ENCODE results near the gene APOBR.
"Not testable (repeated sequence)": the region's sequence is repeated elsewhere in the genome, so short reads cannot be mapped to it uniquely, and the experiment has no call there.

APOBR gene

DNA sequence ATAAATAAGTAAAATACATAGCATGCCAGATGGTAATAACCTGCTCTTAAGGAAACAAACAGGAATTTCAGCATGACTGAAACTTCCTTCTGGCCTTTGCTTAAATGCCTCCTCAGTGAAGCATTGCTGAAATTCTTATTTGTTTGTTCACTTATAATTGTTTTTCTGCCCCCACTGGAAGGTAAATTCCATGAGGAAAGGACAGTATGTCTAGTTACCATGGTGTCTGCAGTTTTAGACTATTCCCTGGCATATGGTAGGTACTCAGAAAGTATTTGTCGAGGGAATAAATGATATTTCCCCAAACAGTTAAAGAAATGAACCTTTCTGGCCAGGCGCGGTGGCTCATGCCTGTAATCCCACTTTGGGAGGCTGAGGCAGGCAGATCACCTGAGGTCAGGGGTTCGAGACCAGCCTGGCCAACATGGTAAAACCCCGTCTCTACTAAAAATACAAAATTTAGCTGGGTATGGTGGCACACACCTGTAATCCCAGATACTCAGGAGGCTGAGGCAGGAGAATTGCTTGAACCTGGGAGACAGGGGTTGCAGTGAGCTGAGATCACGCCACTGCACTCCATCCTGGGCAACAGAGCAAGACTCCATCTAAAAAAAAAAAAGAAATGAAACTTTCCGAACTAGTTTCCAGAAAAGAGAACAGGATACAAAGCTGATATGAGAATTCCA, 32.8 kb downstream of the APOBR start:
- not testable (repeated sequence) for DNase-seq (ENCODE audit: low read depth in 2 of 3, low spot score in 2 of 3)

- DNase-seq (ENCODE audit: low read depth in 2 of 3, low spot score in 2 of 3) = no peak
Measured at GRCh38 chr16:28527985-28528384, 33.5 kb downstream of the APOBR start.

GRCh38 chr16:28528463-28528867, 34.0 kb downstream of the APOBR start:
- no peak for DNase-seq (ENCODE audit: low read depth in 2 of 3, low spot score in 2 of 3)

- no peak for DNase-seq (ENCODE audit: low read depth in 2 of 3, low spot score in 2 of 3)
Measured at GRCh38 chr16:28529124-28529523, 34.7 kb downstream of the APOBR start.

DNA sequence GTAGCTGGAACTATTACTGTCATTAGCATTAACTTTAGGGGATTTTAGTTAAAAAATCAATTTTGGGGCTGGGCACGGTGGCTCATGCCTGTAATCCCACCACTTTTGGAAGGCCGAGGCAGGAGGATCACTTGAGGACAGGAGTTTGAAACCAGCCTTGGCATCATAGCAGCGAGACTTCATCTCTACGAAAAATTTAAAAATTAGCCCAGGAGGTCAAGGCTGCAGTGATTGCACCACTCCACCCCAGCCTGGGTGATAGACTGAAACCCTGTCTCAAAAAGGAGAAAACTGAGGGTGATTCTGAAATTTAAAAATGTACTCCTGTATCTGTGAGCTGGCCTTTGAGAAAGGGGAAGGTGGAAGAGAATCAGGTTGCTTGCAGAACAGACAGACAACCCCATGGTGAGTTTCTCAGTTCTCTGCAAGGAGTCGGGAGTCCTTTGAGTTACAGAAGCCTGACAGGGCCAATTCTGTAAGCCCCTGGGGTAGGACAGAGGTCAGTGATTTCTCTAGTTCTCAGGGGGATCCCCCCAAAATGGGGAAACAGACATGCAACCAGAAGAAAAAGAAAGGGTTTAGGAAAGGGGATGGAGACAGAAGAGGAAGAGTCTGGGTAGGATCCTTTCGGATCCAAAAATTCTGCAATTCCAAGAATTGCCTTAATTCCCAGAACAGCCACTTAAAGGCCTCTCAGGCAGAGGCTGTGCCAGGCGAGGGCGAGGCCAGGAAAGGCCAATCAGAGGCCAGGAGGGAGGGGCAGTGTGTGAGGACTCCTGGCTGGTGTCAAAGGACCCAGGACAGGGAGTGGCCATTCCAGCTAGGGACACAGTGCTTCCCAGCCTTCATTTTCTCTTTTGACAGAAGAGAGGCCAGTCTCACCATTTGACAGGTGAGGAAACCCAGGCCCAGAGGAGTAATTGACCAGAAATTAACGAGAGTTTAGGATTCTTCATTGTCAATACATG, 37.6 kb downstream of the APOBR start:
- DNase-seq (ENCODE audit: low read depth in 2 of 3, low spot score in 2 of 3) = no peak

DNA sequence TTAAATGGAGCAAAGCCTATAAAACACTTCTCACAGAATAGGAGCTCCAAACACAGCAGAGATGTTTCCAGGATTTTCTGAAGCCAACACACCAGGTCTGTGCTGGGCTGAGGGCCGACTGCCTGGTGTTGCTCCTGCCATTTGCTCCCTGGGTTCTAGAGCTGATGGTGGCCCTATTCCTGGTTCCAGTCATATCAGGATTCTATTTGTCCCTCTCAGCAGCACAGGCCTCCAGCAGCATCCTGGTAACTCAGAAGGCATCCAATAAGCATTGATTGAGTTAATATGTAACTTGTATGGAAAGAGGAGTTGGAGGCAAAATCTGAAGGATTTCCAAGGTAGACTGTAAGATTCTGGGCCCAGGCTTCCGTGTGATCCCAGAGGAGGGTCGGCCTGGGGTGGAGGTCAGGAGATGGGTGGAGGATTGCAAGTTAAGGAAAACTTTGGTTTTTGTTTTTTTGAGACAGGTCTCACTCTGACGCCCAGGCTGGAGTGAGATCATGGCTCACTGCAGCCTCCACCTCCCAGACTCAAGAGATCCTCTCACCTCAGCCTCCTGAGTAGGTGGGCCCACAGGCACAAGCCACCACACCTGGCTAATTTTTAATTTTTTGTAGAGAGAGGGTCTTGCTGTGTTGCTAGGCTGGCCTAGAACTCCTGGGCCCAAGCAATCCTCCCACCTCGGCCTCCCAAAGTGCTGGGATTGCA, 38.7 kb downstream of the APOBR start:
- no peak for DNase-seq (ENCODE audit: low read depth in 2 of 3, low spot score in 2 of 3)

GRCh38 chr16:28534542-28535373, 40.3 kb downstream of the APOBR start:
- DNase-seq (ENCODE audit: low read depth in 2 of 3, low spot score in 2 of 3) = no peak

- no peak for DNase-seq (ENCODE audit: low read depth in 2 of 3, low spot score in 2 of 3)
Measured at GRCh38 chr16:28537076-28537475, 42.6 kb downstream of the APOBR start.

- no peak for DNase-seq (ENCODE audit: low read depth in 2 of 3, low spot score in 2 of 3)
Measured at GRCh38 chr16:28537964-28538732, 43.7 kb downstream of the APOBR start.

- no peak for DNase-seq (ENCODE audit: low read depth in 2 of 3, low spot score in 2 of 3)
Measured at GRCh38 chr16:28538733-28539596, 44.5 kb downstream of the APOBR start, which contains the start of gene NUPR1. TSS of gene NUPR1 (minus strand) at chr16:28538974. CDS start at chr16:28538907, 67 bp downstream.

GRCh38 chr16:28540346-28540745, 45.9 kb downstream of the APOBR start:
- no peak for DNase-seq (ENCODE audit: low read depth in 2 of 3, low spot score in 2 of 3)

DNA sequence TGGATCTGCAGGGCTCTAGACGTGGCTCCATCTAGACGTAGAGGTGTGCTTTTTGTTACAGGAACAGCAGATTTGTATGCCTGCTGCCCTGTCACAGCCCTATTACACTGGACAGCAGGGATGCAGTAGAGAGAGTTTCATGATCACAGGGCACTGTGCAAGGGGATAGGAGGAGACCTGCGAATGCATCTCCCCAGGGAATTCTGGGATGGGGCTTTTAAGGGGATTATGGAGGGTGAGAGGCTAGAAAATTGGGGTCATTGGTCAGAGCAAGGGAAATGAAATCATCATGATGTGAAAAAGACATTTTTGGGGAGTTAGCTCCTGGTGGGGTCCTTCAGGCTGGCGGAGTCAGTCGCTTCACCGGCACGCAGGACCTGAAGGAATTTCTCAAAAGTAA, 48.2 kb downstream of the APOBR start:
- no peak for DNase-seq (ENCODE audit: low read depth in 2 of 3, low spot score in 2 of 3)

- no peak for DNase-seq (ENCODE audit: low read depth in 2 of 3, low spot score in 2 of 3)
Measured at GRCh38 chr16:28543072-28543471, 48.6 kb downstream of the APOBR start.

DNA sequence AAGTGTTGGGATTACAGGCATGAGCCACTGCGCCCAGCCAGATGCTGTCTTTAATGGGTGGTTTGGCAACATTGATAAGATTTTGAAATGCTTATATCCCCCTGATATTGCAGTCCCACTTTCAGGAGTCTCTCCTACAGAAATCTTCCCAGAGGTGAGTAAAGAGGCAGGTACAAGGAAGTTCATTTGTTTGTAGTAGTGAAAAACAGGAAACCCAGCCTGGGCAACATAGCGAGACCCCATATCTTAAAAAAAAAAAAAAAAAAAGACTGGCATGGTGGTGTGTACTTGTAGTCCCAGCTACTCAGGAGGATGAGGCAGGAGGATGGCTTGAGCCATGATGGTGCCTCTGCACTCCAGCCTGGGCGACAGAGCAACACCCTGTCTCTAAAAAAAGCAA, 50.6 kb downstream of the APOBR start:
- no peak for DNase-seq (ENCODE audit: low read depth in 2 of 3, low spot score in 2 of 3)

GRCh38 chr16:28545964-28546363, 51.5 kb downstream of the APOBR start:
- not testable (repeated sequence) for DNase-seq (ENCODE audit: low read depth in 2 of 3, low spot score in 2 of 3)

DNA sequence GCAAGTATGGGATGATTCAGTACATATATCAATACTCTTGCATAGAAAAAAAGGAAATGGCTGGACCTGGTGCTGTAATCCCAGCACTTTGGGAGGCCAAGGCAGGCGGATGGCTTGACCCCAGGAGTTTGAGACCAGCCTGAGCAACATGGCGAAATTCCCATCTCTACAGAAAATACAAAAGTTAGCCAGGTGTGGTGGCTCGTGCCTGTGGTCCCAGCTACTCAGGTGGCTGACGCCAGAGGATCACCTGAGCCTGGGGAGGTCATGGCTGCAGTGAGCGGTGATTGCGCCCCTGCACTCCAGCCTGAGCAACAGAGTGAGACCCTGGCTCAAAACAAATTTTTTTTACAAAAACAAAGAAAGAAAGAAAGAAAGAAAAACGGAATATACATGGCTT, 52.2 kb downstream of the APOBR start:
- DNase-seq (ENCODE audit: low read depth in 2 of 3, low spot score in 2 of 3) = no peak

- no peak for DNase-seq (ENCODE audit: low read depth in 2 of 3, low spot score in 2 of 3)
Measured at GRCh38 chr16:28548306-28548802, 53.9 kb downstream of the APOBR start.

All from activated CD8-positive, alpha-beta memory T cell treated with anti-CD3 and anti-CD28 coated beads for 48 hours (primary cell).